ENCODE data around the gene KIAA1614.

KIAA1614 gene

GRCh38 chr1:180921891-180922630, 9.4 kb downstream of the KIAA1614 start:
- no peak overlapping the region for H3K4me3 ChIP-seq (ENCODE audit: low read depth, low read length)
- DNase-seq (ENCODE audit: low read depth) = no peak

GRCh38 chr1:180922631-180923015, 9.9 kb downstream of the KIAA1614 start:
- no peak for DNase-seq (ENCODE audit: low read depth)
- no peak overlapping the region for H3K4me3 ChIP-seq (ENCODE audit: low read depth, low read length)

GRCh38 chr1:180923021-180923841, 10.5 kb downstream of the KIAA1614 start:
- H3K4me3 ChIP-seq (ENCODE audit: low read depth, low read length) = no peak overlapping the region
- peak; percentile 20 for DNase-seq (ENCODE audit: low read depth)

GRCh38 chr1:180923887-180924286, 11.2 kb downstream of the KIAA1614 start:
- H3K4me3 ChIP-seq (ENCODE audit: low read depth, low read length) = no peak overlapping the region
- no peak for DNase-seq (ENCODE audit: low read depth)

GRCh38 chr1:180924939-180925338, 12.2 kb downstream of the KIAA1614 start:
- no peak overlapping the region for H3K4me3 ChIP-seq (ENCODE audit: low read depth, low read length)
- DNase-seq (ENCODE audit: low read depth) = no peak

GRCh38 chr1:180925471-180926051, 12.9 kb downstream of the KIAA1614 start:
- no peak for DNase-seq (ENCODE audit: low read depth)
- H3K4me3 ChIP-seq (ENCODE audit: low read depth, low read length) = no peak overlapping the region

- DNase-seq (ENCODE audit: low read depth) = peak; percentile 38
- no peak overlapping the region for H3K4me3 ChIP-seq (ENCODE audit: low read depth, low read length)
Measured at GRCh38 chr1:180926164-180926981, 13.7 kb downstream of the KIAA1614 start.

- H3K4me3 ChIP-seq (ENCODE audit: low read depth, low read length) = no peak overlapping the region
- no peak for DNase-seq (ENCODE audit: low read depth)
Measured at GRCh38 chr1:180927348-180927747, 14.7 kb downstream of the KIAA1614 start.

GRCh38 chr1:180927841-180928240, 15.1 kb downstream of the KIAA1614 start:
- H3K4me3 ChIP-seq (ENCODE audit: low read depth, low read length) = no peak overlapping the region
- no peak for DNase-seq (ENCODE audit: low read depth)

GRCh38 chr1:180928331-180929230, 15.9 kb downstream of the KIAA1614 start:
- H3K4me3 ChIP-seq (ENCODE audit: low read depth, low read length) = no peak overlapping the region
- DNase-seq (ENCODE audit: low read depth) = no peak

GRCh38 chr1:180929389-180929788, 16.7 kb downstream of the KIAA1614 start:
- no peak for DNase-seq (ENCODE audit: low read depth)
- H3K4me3 ChIP-seq (ENCODE audit: low read depth, low read length) = no peak overlapping the region

GRCh38 chr1:180930687-180931086, 18.0 kb downstream of the KIAA1614 start:
- no peak for DNase-seq (ENCODE audit: low read depth)
- H3K4me3 ChIP-seq (ENCODE audit: low read depth, low read length) = no peak overlapping the region

- DNase-seq (ENCODE audit: low read depth) = no peak
Measured at GRCh38 chr1:180931529-180931928, 18.8 kb downstream of the KIAA1614 start.

GRCh38 chr1:180932378-180932777, 19.7 kb downstream of the KIAA1614 start:
- no peak overlapping the region for H3K4me3 ChIP-seq (ENCODE audit: low read depth, low read length)
- no peak for DNase-seq (ENCODE audit: low read depth)

More at GRCh38 chr1:180931529-180931928, 18.8 kb downstream of the KIAA1614 start:
- no peak overlapping the region for H3K4me3 ChIP-seq (ENCODE audit: low read depth, low read length)

GRCh38 chr1:180933141-180933540, 20.4 kb downstream of the KIAA1614 start:
- H3K4me3 ChIP-seq (ENCODE audit: low read depth, low read length) = no peak overlapping the region
- DNase-seq (ENCODE audit: low read depth) = no peak

GRCh38 chr1:180934563-180934962, 21.9 kb downstream of the KIAA1614 start:
- H3K4me3 ChIP-seq (ENCODE audit: low read depth, low read length) = no peak overlapping the region
- no peak for DNase-seq (ENCODE audit: low read depth)

GRCh38 chr1:180935326-180936109, 22.8 kb downstream of the KIAA1614 start:
- H3K4me3 ChIP-seq (ENCODE audit: low read depth, low read length) = no peak overlapping the region
- DNase-seq (ENCODE audit: low read depth) = no peak

Data from skeletal muscle cell (primary cell).